GM12891 (cell line): Measurements from ENCODE around the gene GGNBP2.

Experiments used
- PAX5 ChIP-seq: IDR thresholded peaks from 2 replicates; pipeline ENCODE4 v1.6.1; 2011; ENCODE audit warnings: low read length, moderate library complexity, mild to moderate bottlenecking; ENCODE audit not compliant: insufficient read depth, severe bottlenecking
- POLR2A ChIP-seq: IDR thresholded peaks from 2 replicates; pipeline ENCODE4 v1.6.1; 2011; ENCODE audit warnings: low read depth, low read length, control low read depth
- POLR2AphosphoS5 ChIP-seq: IDR thresholded peaks from 2 replicates; pipeline ENCODE4 v1.6.1; 2011; ENCODE audit warnings: low read depth, low read length, control low read depth
- POU2F2 ChIP-seq: IDR thresholded peaks from 2 replicates; pipeline ENCODE4 v1.6.1; 2011; ENCODE audit warnings: low read depth, mild to moderate bottlenecking, control low read depth, low read length, moderate library complexity
- SPI1 ChIP-seq: IDR thresholded peaks from 2 replicates; pipeline ENCODE4 v1.6.1; 2011; ENCODE audit warnings: low read depth, low read length, control low read depth
- TAF1 ChIP-seq: IDR thresholded peaks from 2 replicates; pipeline ENCODE4 v1.6.1; 2011; ENCODE audit warnings: low read depth, low read length, control low read depth

- TF ChIP-seq POU2F2 (no peak), POLR2AphosphoS5 (no peak), TAF1 (no peak), POLR2A (no peak), SPI1 (no peak), PAX5 (no peak)
Observed at GRCh38 chr17:36583787-36584186, 39.1 kb downstream of the GGNBP2 start.
